ENCODE measurements around the gene HEMGN. TPM values are rescaled to one million over a fixed set of nuclear protein-coding genes. Genes with fewer than 3 reads are reported as not detected.

HEMGN gene
- total and polyA plus RNA-seq, 2 experiments from 2014 or later = not detected

GRCh38 chr9:97907046-97907445, 30.9 kb downstream of the HEMGN start:
- no peak for TF ChIP-seq CTCF (IDR thresholded peaks at IDR 0.05; ENCODE audit: low read depth, low read length)
- Histone ChIP-seq H3K27ac (no peak overlapping the region), H3K4me3 (no peak overlapping the region), H3K36me3 (no peaks in the 10 kb centered on the region), H3K27me3 (no peaks in the 10 kb centered on the region), H3K4me1 (ENCODE audit: low read depth) (no peaks in the 10 kb centered on the region), H3K9me3 (ENCODE audit: low read depth) (no peaks in the 10 kb centered on the region)
- DNase-seq (ENCODE audit: low read depth in 1 of 2, low spot score in 1 of 2) = no peak

GRCh38 chr9:97906236-97906831, 31.6 kb downstream of the HEMGN start:
- H3K36me3 ChIP-seq = no peaks in the 10 kb centered on the region
- no peak for TF ChIP-seq CTCF (IDR thresholded peaks at IDR 0.05; ENCODE audit: low read depth, low read length)
- H3K4me3 ChIP-seq = no peak overlapping the region
- H3K27ac ChIP-seq = no peak overlapping the region
- H3K27me3 ChIP-seq = no peaks in the 10 kb centered on the region
- no peaks in the 10 kb centered on the region for H3K4me1 ChIP-seq (ENCODE audit: low read depth)
- peak in 1 of 2 donors; percentile 5 for DNase-seq (ENCODE audit: low read depth in 1 of 2, low spot score in 1 of 2)
- no peaks in the 10 kb centered on the region for H3K9me3 ChIP-seq (ENCODE audit: low read depth)

- H3K4me3 ChIP-seq = no peak overlapping the region
- H3K36me3 ChIP-seq = no peaks in the 10 kb centered on the region
- no peaks in the 10 kb centered on the region for H3K9me3 ChIP-seq (ENCODE audit: low read depth)
- H3K27me3 ChIP-seq = no peaks in the 10 kb centered on the region
- no peaks in the 10 kb centered on the region for H3K4me1 ChIP-seq (ENCODE audit: low read depth)
- TF ChIP-seq CTCF (IDR thresholded peaks at IDR 0.05; ENCODE audit: low read depth, low read length) = no peak
- no peak for DNase-seq (ENCODE audit: low read depth in 1 of 2, low spot score in 1 of 2)
- no peak overlapping the region for H3K27ac ChIP-seq
Measured at GRCh38 chr9:97905228-97905627, 32.7 kb downstream of the HEMGN start.

- DNase-seq (ENCODE audit: low read depth in 1 of 2, low spot score in 1 of 2) = no peak
- Histone ChIP-seq H3K9me3 (ENCODE audit: low read depth) (no peaks in the 10 kb centered on the region), H3K4me3 (no peak overlapping the region), H3K27me3 (no peaks in the 10 kb centered on the region), H3K36me3 (no peaks in the 10 kb centered on the region), H3K27ac (no peak overlapping the region), H3K4me1 (ENCODE audit: low read depth) (no peaks in the 10 kb centered on the region)
- TF ChIP-seq CTCF (IDR thresholded peaks at IDR 0.05; ENCODE audit: low read depth, low read length) = no peak
Measured at GRCh38 chr9:97904725-97905124, 33.2 kb downstream of the HEMGN start.

- no peak for TF ChIP-seq CTCF (IDR thresholded peaks at IDR 0.05; ENCODE audit: low read depth, low read length)
- DNase-seq (ENCODE audit: low read depth in 1 of 2, low spot score in 1 of 2) = no peak
- H3K9me3 ChIP-seq (ENCODE audit: low read depth) = no peaks in the 10 kb centered on the region
Measured at GRCh38 chr9:97903177-97903576, 34.8 kb downstream of the HEMGN start.

More at GRCh38 chr9:97903177-97903576, 34.8 kb downstream of the HEMGN start:
- Histone ChIP-seq H3K4me3 (no peak overlapping the region), H3K27me3 (no peaks in the 10 kb centered on the region), H3K36me3 (no peaks in the 10 kb centered on the region), H3K4me1 (ENCODE audit: low read depth) (no peaks in the 10 kb centered on the region), H3K27ac (no peak overlapping the region)

All from cardiac muscle cell (in vitro differentiated cells and primary cell).